Activated B cell treated with CpG ODN at 0.5 μM for 24 hours (primary cell): Measurements from ENCODE around the gene AGK. TPM values are rescaled to one million over a fixed set of nuclear protein-coding genes. Genes with fewer than 3 reads are reported as not detected.

Experiments
- ATAC-seq: fragments of 200-7000 bp; cut with Tn5 transposase; one replicate; pipeline ENCODE4 v1.10.0; 2021; ENCODE audit warnings: low read depth, mild to moderate bottlenecking, moderate library complexity
- CTCF ChIA-PET: fragments of 350-600 bp; sonication (Branson Sonifier 250); formaldehyde crosslinking; loops from one replicate; lab custom pipeline; 2021; ENCODE audit warnings: antibody characterized with exemption; lab: Charles Lee
- POLR2A ChIA-PET: fragments of 350-600 bp; sonication (Branson Sonifier 250); formaldehyde crosslinking; loops from one replicate; lab custom pipeline; 2021; ENCODE audit warnings: antibody characterized with exemption; lab: Charles Lee
- DNase-seq: peaks from one replicate; pipeline ENCODE4 v3.0.0; 2022
- H3K27ac Mint-ChIP-seq: one replicate; pipeline ENCODE4 v1.8.0; 2020; ENCODE audit warnings: mixed read lengths
- H3K27me3 Mint-ChIP-seq: one replicate; pipeline ENCODE4 v1.8.0; 2021; ENCODE audit warnings: mixed read lengths
- H3K36me3 Mint-ChIP-seq: one replicate; pipeline ENCODE4 v1.8.0; 2021; ENCODE audit warnings: low read depth, mixed read lengths
- H3K4me1 Mint-ChIP-seq: one replicate; pipeline ENCODE4 v1.8.0; 2021; ENCODE audit warnings: mixed read lengths
- H3K4me3 Mint-ChIP-seq: one replicate; pipeline ENCODE4 v1.8.0; 2020; ENCODE audit warnings: mild to moderate bottlenecking, mixed read lengths
- H3K9me3 Mint-ChIP-seq: one replicate; pipeline ENCODE4 v1.8.0; 2020; ENCODE audit warnings: mixed read lengths
- CTCF ChIP-seq: fragments of 200-600 bp; IDR thresholded peaks from one replicate; pipeline ENCODE4 v1.8.0; 2022; ENCODE audit warnings: antibody characterized with exemption, mild to moderate bottlenecking
- intact Hi-C: fragments of 100-400 bp; cut with micrococcal nuclease; formaldehyde crosslinking; loops from one replicate; pipeline ENCODE4 v1.15.1; 2024
- total RNA-seq: library from RNA; stranded (reverse); gene quantifications from 2 replicates; pipeline ENCODE4 v1.2.3, GENCODE V29; 2022

AGK gene
- total RNA-seq, 1 donor from 2014 or later = 39.3 TPM

- no peak for ATAC-seq
- peaks cover 52% of the 10 kb centered on the region for H3K36me3 Mint-ChIP-seq
- H3K4me1 Mint-ChIP-seq = peaks cover 16% of the 10 kb centered on the region
- H3K9me3 Mint-ChIP-seq = no peaks in the 10 kb centered on the region
- ChIA-PET CTCF (interaction anchor here (1.4 kb wide), 1 partner anchor 19 kb away, joined by 5 read pairs; no protein-coding TSS in a partner anchor), POLR2A (no interaction called here)
- DNase-seq = no peak
- no peaks in the 10 kb centered on the region for H3K27me3 Mint-ChIP-seq
- no peak overlapping the region for H3K27ac Mint-ChIP-seq
- no peak for TF ChIP-seq CTCF
- intact Hi-C loops = no loop called here
- no peak overlapping the region for H3K4me3 Mint-ChIP-seq
Observed at GRCh38 chr7:141673346-141673745, 122.1 kb downstream of the AGK start.

DNA sequence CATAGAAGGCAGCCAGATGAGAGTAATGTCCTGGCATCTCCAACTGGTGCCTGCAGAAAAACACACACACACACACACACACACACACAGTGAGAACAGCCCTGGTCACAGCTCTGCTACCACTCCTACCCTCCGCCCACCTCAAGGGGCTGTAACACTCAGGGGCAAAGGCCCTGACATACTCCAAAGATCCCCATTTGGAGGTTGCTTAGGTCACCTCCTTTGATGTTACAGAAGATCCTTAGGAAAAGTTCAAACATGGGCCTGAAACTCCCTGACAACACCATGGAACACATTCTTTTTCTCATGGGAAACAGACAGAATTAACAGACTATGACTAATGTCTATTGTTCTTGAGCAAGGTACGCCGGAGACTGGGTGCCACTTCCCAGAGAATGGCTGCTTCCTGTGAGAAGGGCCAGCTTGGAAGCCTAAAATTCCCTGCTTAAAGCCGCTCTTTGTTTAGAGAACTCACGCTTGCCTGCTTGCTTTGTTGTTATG, 123.0 kb downstream of the AGK start:
- no peak overlapping the region for H3K4me3 Mint-ChIP-seq
- no peak for TF ChIP-seq CTCF
- no peaks in the 10 kb centered on the region for H3K27me3 Mint-ChIP-seq
- peaks cover 55% of the 10 kb centered on the region for H3K36me3 Mint-ChIP-seq
- no peak for ATAC-seq
- intact Hi-C loops = no loop called here
- CTCF ChIA-PET = no interaction called here
- H3K27ac Mint-ChIP-seq = no peak overlapping the region
- POLR2A ChIA-PET = no interaction called here
- H3K9me3 Mint-ChIP-seq = no peaks in the 10 kb centered on the region
- no peak for DNase-seq
- peaks cover 16% of the 10 kb centered on the region for H3K4me1 Mint-ChIP-seq

DNA sequence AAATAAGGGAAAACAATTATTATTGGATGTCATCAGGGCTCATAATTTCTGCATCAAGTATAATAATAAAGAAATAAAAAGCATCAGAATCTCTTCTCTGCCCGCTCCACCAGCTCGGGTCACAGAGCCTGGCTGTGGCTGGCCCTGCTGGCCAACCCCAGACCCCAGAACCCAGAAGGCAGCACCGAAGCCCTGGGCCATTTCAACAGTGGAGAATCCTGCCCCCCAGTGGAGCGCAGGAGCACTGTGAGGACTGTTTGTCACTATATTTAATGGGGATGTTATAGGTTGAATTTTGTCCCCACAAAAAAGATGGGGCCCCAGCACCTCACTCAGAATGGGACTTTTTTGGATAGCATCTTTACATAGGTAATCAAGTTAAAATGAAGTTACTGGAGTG, 123.5 kb downstream of the AGK start:
- no peak for TF ChIP-seq CTCF
- H3K4me3 Mint-ChIP-seq = no peak overlapping the region
- no peak for ATAC-seq
- no peak overlapping the region for H3K27ac Mint-ChIP-seq
- POLR2A ChIA-PET = no interaction called here
- CTCF ChIA-PET = no interaction called here
- H3K27me3 Mint-ChIP-seq = no peaks in the 10 kb centered on the region
- peaks cover 16% of the 10 kb centered on the region for H3K4me1 Mint-ChIP-seq
- peaks cover 55% of the 10 kb centered on the region for H3K36me3 Mint-ChIP-seq
- intact Hi-C loops = no loop called here
- H3K9me3 Mint-ChIP-seq = no peaks in the 10 kb centered on the region
- no peak for DNase-seq

DNA sequence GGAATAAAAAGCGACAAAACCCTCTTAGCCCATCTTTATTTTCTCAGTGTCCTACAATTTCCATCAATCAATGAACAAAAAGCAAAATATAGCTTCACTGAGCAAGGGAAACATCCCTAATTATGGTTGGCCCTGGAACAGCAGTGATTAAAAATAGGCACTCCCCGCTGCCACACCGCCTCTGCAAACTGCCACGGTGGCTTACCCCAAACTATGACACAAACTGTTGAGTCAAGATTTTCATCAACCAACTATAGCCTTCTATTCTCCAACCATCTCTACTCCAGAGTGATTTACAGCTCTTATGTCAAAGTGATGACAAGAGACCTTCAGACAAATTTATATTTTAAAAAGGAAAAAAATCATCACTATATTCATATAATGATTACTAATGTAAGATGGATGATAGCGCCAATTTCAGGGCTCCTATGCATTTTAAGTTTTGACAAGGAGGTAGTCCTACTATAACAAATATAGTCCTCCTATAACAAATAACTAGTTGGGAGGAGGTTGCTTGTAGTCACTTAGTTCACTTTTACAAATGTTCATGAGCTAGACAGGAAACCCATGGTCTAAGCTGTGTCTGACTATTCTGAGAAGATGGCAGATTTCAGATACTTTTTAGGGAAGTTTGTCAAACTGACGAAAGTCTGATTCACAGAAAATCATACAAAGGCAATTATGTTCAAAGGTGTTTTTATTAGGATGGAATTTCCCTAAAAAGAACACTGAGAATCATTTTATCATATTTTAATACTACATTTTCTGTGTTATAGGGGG, 124.4 kb downstream of the AGK start:
- ChIA-PET CTCF (interaction anchor here (1.5 kb wide), 1 partner anchor 21 kb away, joined by 3 read pairs; no protein-coding TSS in a partner anchor), POLR2A (no interaction called here)
- peak; percentile 49 for ATAC-seq
- Mint-ChIP-seq H3K4me1 (peaks cover 16% of the 10 kb centered on the region), H3K27ac (no peak overlapping the region), H3K36me3 (peaks cover 60% of the 10 kb centered on the region), H3K27me3 (no peaks in the 10 kb centered on the region), H3K4me3 (no peak overlapping the region), H3K9me3 (no peaks in the 10 kb centered on the region)
- no peak for TF ChIP-seq CTCF
- intact Hi-C loops = loop anchor here (2.0 kb wide), 1 partner anchor 23 kb away; no protein-coding TSS in a partner anchor
- DNase-seq = no peak

- H3K4me1 Mint-ChIP-seq = peaks cover 16% of the 10 kb centered on the region
- H3K27ac Mint-ChIP-seq = no peak overlapping the region
- ChIA-PET CTCF (interaction anchor here (1.5 kb wide), 1 partner anchor 22 kb away, joined by 3 read pairs; no protein-coding TSS in a partner anchor), POLR2A (no interaction called here)
- intact Hi-C loops = loop anchor here (2.0 kb wide), 1 partner anchor 22 kb away; no protein-coding TSS in a partner anchor
- no peak for TF ChIP-seq CTCF
- H3K36me3 Mint-ChIP-seq = peaks cover 62% of the 10 kb centered on the region
- no peaks in the 10 kb centered on the region for H3K9me3 Mint-ChIP-seq
- ATAC-seq = no peak
- H3K4me3 Mint-ChIP-seq = no peak overlapping the region
- no peak for DNase-seq
- no peaks in the 10 kb centered on the region for H3K27me3 Mint-ChIP-seq
Observed at GRCh38 chr7:141676618-141677017, 125.4 kb downstream of the AGK start.
